ENCODE results near the gene CLCF1.

Gene CLCF1

GRCh38 chr11:67355023-67355793 lies 18.2 kb downstream of the CLCF1 start:
- peaks cover 4% of the 10 kb centered on the region for H3K27me3 Mint-ChIP-seq (ENCODE audit: low read depth)
- peak overlapping the region; percentile 97 to 98 (median 97) for H3K27ac Mint-ChIP-seq
- H3K9me3 Mint-ChIP-seq, result no peaks in the 10 kb centered on the region
- no peak for TF ChIP-seq CTCF (IDR thresholded peaks at IDR 0.05; ENCODE audit: unreplicated experiment in 3 of 3)
- no peaks in the 10 kb centered on the region for H3K36me3 Mint-ChIP-seq (ENCODE audit: low read depth)
- peaks cover 50% of the 10 kb centered on the region for H3K4me1 Mint-ChIP-seq
- H3K4me3 Mint-ChIP-seq, result peak overlapping the region; percentile 54 to 88 (median 88)

GRCh38 chr11:67354075-67355022 lies 19.0 kb downstream of the CLCF1 start:
- no peaks in the 10 kb centered on the region for H3K9me3 Mint-ChIP-seq
- H3K4me3 Mint-ChIP-seq, result peak overlapping the region; percentile 88 to 92 (median 88)
- peak overlapping the region; percentile 97 to 98 (median 97) for H3K27ac Mint-ChIP-seq
- peaks cover 50% of the 10 kb centered on the region for H3K4me1 Mint-ChIP-seq
- no peak for TF ChIP-seq CTCF (IDR thresholded peaks at IDR 0.05; ENCODE audit: unreplicated experiment in 3 of 3)
- H3K36me3 Mint-ChIP-seq (ENCODE audit: low read depth), result no peaks in the 10 kb centered on the region
- H3K27me3 Mint-ChIP-seq (ENCODE audit: low read depth), result peaks cover 4% of the 10 kb centered on the region

- peaks cover 49% of the 10 kb centered on the region for H3K4me1 Mint-ChIP-seq
- no peaks in the 10 kb centered on the region for H3K9me3 Mint-ChIP-seq
- no peaks in the 10 kb centered on the region for H3K36me3 Mint-ChIP-seq (ENCODE audit: low read depth)
- H3K27ac Mint-ChIP-seq, result peak within 1 kb of the TSS; percentile 97 to 98 (median 97)
- no peaks in the 10 kb centered on the region for H3K27me3 Mint-ChIP-seq (ENCODE audit: low read depth)
- H3K4me3 Mint-ChIP-seq, result peak within 1 kb of the TSS; percentile 88 to 92 (median 88)
- TF ChIP-seq CTCF (IDR thresholded peaks at IDR 0.05; ENCODE audit: unreplicated experiment in 3 of 3), result no peak
These were observed 19.9 kb downstream of the CLCF1 start, which contains the start of gene POLD4 for GRCh38 chr11:67353317-67354074. POLD4 (minus strand) TSS chr11:67353546; CDS start chr11:67353399, 147 bp downstream.

- peak overlapping the region; percentile 97 to 98 (median 97) for H3K27ac Mint-ChIP-seq
- H3K36me3 Mint-ChIP-seq (ENCODE audit: low read depth), result no peaks in the 10 kb centered on the region
- H3K27me3 Mint-ChIP-seq (ENCODE audit: low read depth), result no peaks in the 10 kb centered on the region
- H3K4me1 Mint-ChIP-seq, result peaks cover 41% of the 10 kb centered on the region
- peak overlapping the region; percentile 88 to 92 (median 88) for H3K4me3 Mint-ChIP-seq
- TF ChIP-seq CTCF (IDR thresholded peaks at IDR 0.05; ENCODE audit: unreplicated experiment in 3 of 3), result no peak
- H3K9me3 Mint-ChIP-seq, result no peaks in the 10 kb centered on the region
These were observed 20.7 kb downstream of the CLCF1 start for GRCh38 chr11:67352546-67353316.
